Activated T-cell treated with anti-CD3 and anti-CD28 coated beads, Interleukin-2, amount 50 U/mL, for 24 hours (primary cell): Measurements from ENCODE around the gene KRTAP4-5.
"Not testable (repeated sequence)": the region's sequence is repeated elsewhere in the genome, so short reads cannot be mapped to it uniquely, and the experiment has no call there.

Experiments
- DNase-seq: peaks from one replicate; pipeline ENCODE4 v3.0.0-alpha.2; 2020
- H3K27ac Mint-ChIP-seq: 2 replicates; pipeline ENCODE4 v1.8.0; 2020; ENCODE audit warnings: mild to moderate bottlenecking, mixed read lengths
- H3K27me3 Mint-ChIP-seq: 2 replicates; pipeline ENCODE4 v1.8.0; 2020; ENCODE audit warnings: mixed read lengths
- H3K36me3 Mint-ChIP-seq: 2 replicates; pipeline ENCODE4 v1.8.0; 2020; ENCODE audit warnings: low read depth, mixed read lengths
- H3K4me1 Mint-ChIP-seq: 2 replicates; pipeline ENCODE4 v1.8.0; 2020; ENCODE audit warnings: low read depth, mixed read lengths
- H3K4me3 Mint-ChIP-seq: 2 replicates; pipeline ENCODE4 v1.8.0; 2020; ENCODE audit warnings: mild to moderate bottlenecking, moderate library complexity, mixed read lengths
- H3K9me3 Mint-ChIP-seq: 2 replicates; pipeline ENCODE4 v1.8.0; 2020; ENCODE audit warnings: mixed read lengths

The KRTAP4-5 gene

GRCh38 chr17:41127371-41127770 is 22.3 kb downstream of the KRTAP4-5 start:
- Mint-ChIP-seq H3K27ac (no peak overlapping the region), H3K27me3 (peaks cover 14% of the 10 kb centered on the region), H3K4me3 (no peak overlapping the region), H3K36me3 (no peaks in the 10 kb centered on the region), H3K4me1 (peaks cover 27% of the 10 kb centered on the region), H3K9me3 (peaks cover under 1% of the 10 kb centered on the region)
- DNase-seq = no peak

GRCh38 chr17:41126412-41126811 is 23.2 kb downstream of the KRTAP4-5 start:
- Mint-ChIP-seq H3K9me3 (peaks cover 4% of the 10 kb centered on the region), H3K36me3 (no peaks in the 10 kb centered on the region), H3K27me3 (peaks cover 19% of the 10 kb centered on the region), H3K27ac (no peak overlapping the region), H3K4me3 (no peak overlapping the region), H3K4me1 (peaks cover 26% of the 10 kb centered on the region)
- DNase-seq = no peak

- Mint-ChIP-seq H3K27ac (no peak overlapping the region), H3K27me3 (peaks cover 23% of the 10 kb centered on the region), H3K9me3 (peaks cover 4% of the 10 kb centered on the region), H3K4me3 (no peak overlapping the region), H3K4me1 (peaks cover 33% of the 10 kb centered on the region), H3K36me3 (no peaks in the 10 kb centered on the region)
- no peak for DNase-seq
Observed at GRCh38 chr17:41125064-41125463, 24.6 kb downstream of the KRTAP4-5 start.

GRCh38 chr17:41123991-41124371 is 25.6 kb downstream of the KRTAP4-5 start, which contains the start of gene KRTAP4-12:
Gene KRTAP4-12, minus strand, starts transcription at chr17:41124182. Its CDS starts 60 bp downstream, at chr17:41124122.
- H3K9me3 Mint-ChIP-seq, H3K27ac Mint-ChIP-seq, H3K36me3 Mint-ChIP-seq, DNase-seq, H3K4me3 Mint-ChIP-seq: not testable (repeated sequence)
- Mint-ChIP-seq H3K27me3 (peaks cover 23% of the 10 kb centered on the region), H3K4me1 (peaks cover 37% of the 10 kb centered on the region)

GRCh38 chr17:41123292-41123990 is 26.2 kb downstream of the KRTAP4-5 start:
- H3K4me3 Mint-ChIP-seq, H3K27ac Mint-ChIP-seq, H3K9me3 Mint-ChIP-seq, DNase-seq, H3K36me3 Mint-ChIP-seq: not testable (repeated sequence)
- Mint-ChIP-seq H3K4me1 (peaks cover 37% of the 10 kb centered on the region), H3K27me3 (peaks cover 26% of the 10 kb centered on the region)

GRCh38 chr17:41121742-41122141 is 27.9 kb downstream of the KRTAP4-5 start:
- H3K27ac Mint-ChIP-seq = no peak overlapping the region
- peaks cover 4% of the 10 kb centered on the region for H3K9me3 Mint-ChIP-seq
- no peak overlapping the region for H3K4me3 Mint-ChIP-seq
- H3K27me3 Mint-ChIP-seq = peaks cover 33% of the 10 kb centered on the region
- no peak for DNase-seq
- H3K36me3 Mint-ChIP-seq = no peaks in the 10 kb centered on the region
- peaks cover 37% of the 10 kb centered on the region for H3K4me1 Mint-ChIP-seq

GRCh38 chr17:41119696-41120690 is 29.6 kb downstream of the KRTAP4-5 start:
- DNase-seq, H3K4me3 Mint-ChIP-seq, H3K27ac Mint-ChIP-seq, H3K9me3 Mint-ChIP-seq, H3K36me3 Mint-ChIP-seq: not testable (repeated sequence)
- Mint-ChIP-seq H3K4me1 (peaks cover 24% of the 10 kb centered on the region), H3K27me3 (peaks cover 49% of the 10 kb centered on the region)

GRCh38 chr17:41118721-41119120 is 30.9 kb downstream of the KRTAP4-5 start:
- H3K4me1 Mint-ChIP-seq = peaks cover 18% of the 10 kb centered on the region
- no peak overlapping the region for H3K4me3 Mint-ChIP-seq
- no peak for DNase-seq
- H3K27ac Mint-ChIP-seq = no peak overlapping the region
- peaks cover 4% of the 10 kb centered on the region for H3K9me3 Mint-ChIP-seq
- H3K27me3 Mint-ChIP-seq = peaks cover 52% of the 10 kb centered on the region
- H3K36me3 Mint-ChIP-seq = no peaks in the 10 kb centered on the region

- H3K4me1 Mint-ChIP-seq = peaks cover 12% of the 10 kb centered on the region
- not testable (repeated sequence) for H3K9me3 Mint-ChIP-seq, H3K27ac Mint-ChIP-seq, DNase-seq, H3K36me3 Mint-ChIP-seq, H3K4me3 Mint-ChIP-seq
- peaks cover 49% of the 10 kb centered on the region for H3K27me3 Mint-ChIP-seq
Observed at GRCh38 chr17:41117846-41118386, 31.7 kb downstream of the KRTAP4-5 start, which contains the start of gene KRTAP4-11. Gene KRTAP4-11, minus strand, starts transcription at chr17:41118373. Its CDS starts 58 bp downstream, at chr17:41118315.

- Mint-ChIP-seq H3K4me3 (no peak overlapping the region), H3K4me1 (peaks cover 10% of the 10 kb centered on the region), H3K27me3 (peaks cover 42% of the 10 kb centered on the region), H3K9me3 (peaks cover 2% of the 10 kb centered on the region), H3K27ac (no peak overlapping the region), H3K36me3 (no peaks in the 10 kb centered on the region)
- no peak for DNase-seq
Observed at GRCh38 chr17:41116297-41116696, 33.3 kb downstream of the KRTAP4-5 start.

- H3K27ac Mint-ChIP-seq = no peak overlapping the region
- H3K27me3 Mint-ChIP-seq = peaks cover 42% of the 10 kb centered on the region
Observed at GRCh38 chr17:41111151-41111885, 38.3 kb downstream of the KRTAP4-5 start.

GRCh38 chr17:41108728-41109386 is 40.8 kb downstream of the KRTAP4-5 start:
- not testable (repeated sequence) for H3K36me3 Mint-ChIP-seq, H3K9me3 Mint-ChIP-seq, H3K4me3 Mint-ChIP-seq, H3K27ac Mint-ChIP-seq, DNase-seq, H3K4me1 Mint-ChIP-seq
- peaks cover 30% of the 10 kb centered on the region for H3K27me3 Mint-ChIP-seq

More at GRCh38 chr17:41111151-41111885, 38.3 kb downstream of the KRTAP4-5 start:
- no peaks in the 10 kb centered on the region for H3K4me1 Mint-ChIP-seq
- H3K9me3 Mint-ChIP-seq = peaks cover 4% of the 10 kb centered on the region
- no peak overlapping the region for H3K4me3 Mint-ChIP-seq
- no peaks in the 10 kb centered on the region for H3K36me3 Mint-ChIP-seq
- DNase-seq = no peak

GRCh38 chr17:41107941-41108450 is 41.6 kb downstream of the KRTAP4-5 start:
- H3K36me3 Mint-ChIP-seq = no peaks in the 10 kb centered on the region
- H3K27me3 Mint-ChIP-seq = peaks cover 27% of the 10 kb centered on the region
- no peak overlapping the region for H3K4me3 Mint-ChIP-seq
- H3K4me1 Mint-ChIP-seq = no peaks in the 10 kb centered on the region
- H3K27ac Mint-ChIP-seq = no peak overlapping the region
- H3K9me3 Mint-ChIP-seq = peaks cover 2% of the 10 kb centered on the region
- DNase-seq = no peak
